Dermis blood vessel endothelial cell (primary cell): ENCODE data around the gene CCDC57. TPM values are rescaled to one million over a fixed set of nuclear protein-coding genes. Genes with fewer than 3 reads are reported as not detected.

Source experiments
- DNase-seq: peaks from one replicate; pipeline ENCODE4 v3.0.0; 2010
- total RNA-seq: library from RNA; depleted of rRNA; stranded (reverse); fragments of >200 nt; gene quantifications from 2 replicates; pipeline ENCODE4 v1.2.3, GENCODE V29; 2014

Gene CCDC57
- total RNA-seq, 1 donor from 2014 or later, result 9.4 TPM

DNA sequence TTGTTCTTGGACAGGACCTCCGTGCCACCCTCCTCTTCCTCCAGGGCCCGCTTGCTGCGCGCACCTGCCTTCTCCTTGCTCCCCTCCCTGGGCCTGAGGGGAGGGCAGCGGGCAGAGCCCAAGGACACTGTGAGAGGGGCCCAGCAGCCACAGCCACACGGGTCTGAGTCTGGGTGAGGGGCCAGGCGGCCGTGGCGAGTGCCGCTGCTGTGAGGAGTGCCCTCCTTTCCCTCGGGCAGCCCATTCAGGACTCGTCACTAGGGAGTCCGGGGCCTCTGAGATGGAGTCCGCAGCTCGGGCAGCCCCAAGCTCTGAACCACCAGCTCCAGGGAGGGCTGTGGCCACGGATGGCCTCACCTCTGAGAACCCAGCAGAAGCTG, 152.7 kb downstream of the CCDC57 start:
- no peak for DNase-seq

DNA sequence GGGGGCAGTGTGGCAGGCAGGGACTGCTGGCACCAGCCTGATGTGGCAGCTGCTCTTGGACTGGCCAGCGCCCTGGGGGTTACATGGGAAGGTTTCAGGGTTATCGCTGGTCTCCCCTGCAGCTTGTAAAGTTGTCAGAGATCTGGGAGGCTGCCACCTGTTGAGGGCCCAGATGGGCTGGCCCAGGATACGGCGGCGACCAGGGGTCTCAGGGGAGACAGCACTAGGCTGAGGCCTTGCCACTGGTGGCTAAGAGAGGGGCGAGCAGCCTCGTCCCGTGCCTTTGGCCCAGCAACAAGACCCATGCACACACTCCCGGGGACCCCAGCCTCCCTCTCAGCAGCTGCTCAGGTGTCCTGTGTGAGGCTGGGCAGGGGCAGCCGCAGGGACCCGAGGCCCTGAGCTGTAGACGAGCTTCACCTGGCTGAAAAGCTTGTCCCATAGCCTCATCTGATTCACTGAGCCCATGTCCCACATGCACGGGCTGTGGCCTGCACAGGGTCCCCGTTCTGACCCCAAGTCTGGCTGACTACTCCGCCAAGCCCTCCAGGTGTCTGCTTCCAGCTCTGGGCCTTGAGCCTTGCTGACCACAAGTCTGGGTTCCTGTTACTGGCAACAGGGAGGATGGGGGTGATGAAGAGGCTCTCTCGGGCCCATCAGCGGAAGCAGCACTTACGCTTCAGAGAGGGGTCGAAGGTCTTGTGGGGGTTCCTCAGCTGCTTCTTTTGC, 153.2 kb downstream of the CCDC57 start:
- no peak for DNase-seq

DNA sequence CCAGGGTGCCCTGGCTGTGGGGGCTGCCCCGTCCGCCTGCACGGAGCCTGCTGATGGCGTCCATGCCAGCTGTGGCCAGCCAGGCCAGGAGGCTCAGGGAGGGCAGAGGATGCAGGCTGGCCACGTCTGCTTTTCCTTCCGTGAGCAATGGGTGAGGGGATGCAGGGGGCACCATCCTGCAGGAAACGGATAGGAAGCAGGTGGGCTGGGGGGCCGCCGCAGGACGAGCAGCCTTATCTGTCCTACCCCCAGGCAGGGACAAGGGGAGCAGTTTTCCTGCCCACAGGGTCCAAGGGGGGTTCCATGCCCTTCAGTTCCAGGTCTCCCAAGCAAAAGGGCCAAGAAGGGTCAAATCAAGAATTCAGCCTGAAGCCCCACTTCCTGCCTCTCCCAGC, 153.8 kb downstream of the CCDC57 start:
- no peak for DNase-seq

DNA sequence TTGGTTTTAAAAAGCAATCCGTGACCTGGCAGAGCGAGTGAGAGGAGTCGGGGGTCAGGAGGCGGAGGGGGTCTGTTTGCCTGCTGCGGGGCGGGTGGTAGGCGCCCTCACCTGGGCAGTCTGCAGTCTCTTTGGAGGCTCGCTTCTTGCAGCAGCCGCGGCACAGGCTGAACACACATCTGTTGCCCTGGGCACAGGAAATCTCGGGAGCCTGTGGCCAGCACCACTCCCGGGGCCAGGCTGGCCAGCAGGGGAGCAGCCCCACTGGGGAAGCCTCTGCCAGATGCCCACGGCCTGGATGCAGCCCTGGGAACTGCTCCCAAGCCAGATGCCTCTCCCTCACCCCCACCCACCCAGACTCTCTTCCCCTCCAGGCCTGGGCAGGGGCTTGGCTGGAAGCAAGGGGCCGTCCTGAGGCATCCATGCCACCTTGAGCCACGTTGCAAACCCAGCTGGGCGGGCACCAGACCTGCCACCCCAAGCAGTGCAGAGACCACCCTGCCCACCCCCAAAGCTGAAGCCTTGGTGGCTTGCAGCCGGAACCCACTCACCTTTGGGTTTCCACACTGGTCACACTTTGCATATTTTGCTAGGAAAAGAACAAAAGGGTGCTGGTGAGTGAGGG, 154.3 kb downstream of the CCDC57 start:
- DNase-seq, result no peak

DNA sequence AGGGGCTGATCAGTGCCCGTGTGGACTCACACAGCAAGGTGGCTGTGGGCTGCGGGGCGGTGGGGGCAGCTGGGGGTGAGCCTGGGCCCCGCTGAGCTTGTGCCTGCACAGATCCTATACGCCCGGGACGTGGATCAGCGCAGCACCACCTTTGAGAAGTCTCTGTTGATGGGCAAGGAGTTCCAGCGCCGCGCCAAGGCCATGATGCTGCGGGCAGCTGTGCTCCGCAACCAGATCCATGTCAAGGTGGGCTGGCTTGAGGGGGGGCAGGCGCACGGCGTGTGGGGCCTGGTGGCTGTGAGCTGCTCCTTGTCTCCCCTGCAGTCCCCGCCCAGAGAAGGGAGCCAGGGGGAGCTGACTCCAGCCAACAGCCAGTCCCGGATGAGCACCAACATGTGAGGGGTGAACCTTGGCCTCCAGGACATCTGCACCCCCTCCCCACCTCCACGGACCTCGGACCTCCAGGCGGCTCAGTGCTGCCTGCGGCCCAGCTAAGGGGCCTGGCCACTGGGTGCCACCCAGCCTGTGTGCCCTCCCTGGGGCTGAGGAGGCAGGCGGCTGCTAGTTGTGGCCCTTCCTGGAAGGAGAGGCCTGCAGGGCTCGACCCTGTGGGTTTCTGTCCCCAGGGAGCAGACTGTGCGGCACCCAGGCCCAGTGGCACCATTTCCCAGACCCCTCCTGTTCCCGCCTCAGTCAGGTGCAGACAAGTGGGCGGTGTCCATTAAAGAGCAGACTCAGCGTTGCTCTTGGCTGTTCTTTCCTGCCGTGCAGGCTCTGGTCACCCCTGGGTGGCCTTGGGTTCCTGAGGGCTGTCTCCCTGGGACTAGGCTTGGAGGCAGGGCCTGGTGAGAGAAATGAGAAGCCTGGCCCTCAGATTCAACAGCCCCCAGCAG, 155.7 kb downstream of the CCDC57 start:
- DNase-seq, result no peak

DNA sequence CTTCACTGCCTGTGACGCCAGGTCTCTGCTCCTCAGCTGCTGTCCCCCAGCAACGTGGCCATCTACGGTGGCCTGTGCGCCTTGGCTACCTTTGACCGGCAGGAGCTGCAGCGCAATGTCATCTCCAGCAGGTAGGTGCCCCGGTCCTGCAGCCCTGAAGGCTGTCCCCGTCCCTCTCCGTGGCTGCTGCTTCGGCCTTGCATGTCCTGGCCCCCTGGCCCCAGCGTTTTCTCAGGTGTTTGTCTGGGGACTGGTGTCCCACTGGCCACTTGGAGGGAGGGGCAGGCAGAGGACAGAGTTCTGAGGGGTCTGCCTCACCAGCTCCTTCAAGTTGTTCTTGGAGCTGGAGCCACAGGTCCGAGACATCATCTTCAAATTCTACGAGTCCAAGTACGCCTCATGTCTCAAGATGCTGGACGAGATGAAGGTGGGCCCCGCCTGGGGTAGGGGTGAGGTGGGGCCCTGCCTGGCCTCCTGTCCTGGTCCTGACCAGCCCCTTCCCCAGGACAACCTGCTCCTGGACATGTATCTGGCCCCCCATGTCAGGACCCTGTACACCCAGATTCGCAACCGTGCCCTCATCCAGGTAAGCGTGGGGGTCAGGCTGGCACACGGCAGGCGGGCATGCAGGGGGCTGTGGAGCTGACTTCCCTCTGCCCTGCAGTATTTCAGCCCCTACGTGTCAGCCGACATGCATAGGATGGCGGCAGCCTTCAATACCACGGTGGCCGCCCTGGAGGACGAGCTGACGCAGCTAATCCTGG, 156.5 kb downstream of the CCDC57 start:
- no peak for DNase-seq

DNA sequence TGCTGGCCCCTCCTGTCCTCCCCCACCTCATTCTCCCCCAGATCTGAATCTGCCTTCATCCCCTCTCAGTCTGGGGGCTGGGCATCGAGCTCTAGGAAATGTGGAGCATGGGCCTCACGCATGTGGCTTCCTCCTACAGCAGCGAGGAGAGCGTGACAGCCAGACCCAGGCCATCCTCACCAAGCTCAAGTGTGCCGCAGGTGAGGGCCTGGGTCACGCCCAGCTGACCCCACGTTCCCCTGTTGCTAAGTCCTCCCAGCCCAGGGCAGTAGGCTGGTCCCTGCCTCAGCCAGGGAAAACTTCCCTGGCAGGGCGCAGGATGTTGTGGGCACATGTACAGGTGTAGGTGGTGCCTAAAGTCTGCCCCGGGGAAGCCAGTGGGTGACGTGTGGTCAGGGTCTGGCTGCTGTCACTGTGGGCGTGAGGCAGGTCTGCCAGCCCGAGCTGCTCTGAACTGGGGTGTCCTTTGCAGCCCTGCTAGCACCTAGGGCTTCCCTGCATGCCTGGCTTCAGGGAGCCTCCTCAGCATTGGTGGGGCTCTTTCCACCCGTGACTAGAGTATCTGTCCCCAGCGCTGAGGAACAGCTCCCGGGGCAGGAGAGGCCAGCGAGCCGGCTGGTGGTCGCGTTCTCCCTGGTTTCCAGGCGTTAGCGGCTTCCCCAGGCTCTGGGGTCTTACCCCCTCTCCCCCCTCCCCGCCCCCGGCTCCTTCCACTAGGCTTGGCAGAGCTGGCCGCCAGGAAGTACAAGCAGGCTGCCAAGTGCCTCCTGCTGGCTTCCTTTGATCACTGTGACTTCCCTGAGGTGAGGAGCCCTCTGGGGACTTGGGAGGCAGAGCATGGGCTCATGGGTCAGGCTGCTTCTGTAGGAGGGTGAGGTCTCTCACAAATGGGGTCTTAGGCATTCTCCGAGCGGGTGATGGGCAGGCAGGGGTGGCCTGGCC, 157.3 kb downstream of the CCDC57 start:
- DNase-seq, result no peak

DNA sequence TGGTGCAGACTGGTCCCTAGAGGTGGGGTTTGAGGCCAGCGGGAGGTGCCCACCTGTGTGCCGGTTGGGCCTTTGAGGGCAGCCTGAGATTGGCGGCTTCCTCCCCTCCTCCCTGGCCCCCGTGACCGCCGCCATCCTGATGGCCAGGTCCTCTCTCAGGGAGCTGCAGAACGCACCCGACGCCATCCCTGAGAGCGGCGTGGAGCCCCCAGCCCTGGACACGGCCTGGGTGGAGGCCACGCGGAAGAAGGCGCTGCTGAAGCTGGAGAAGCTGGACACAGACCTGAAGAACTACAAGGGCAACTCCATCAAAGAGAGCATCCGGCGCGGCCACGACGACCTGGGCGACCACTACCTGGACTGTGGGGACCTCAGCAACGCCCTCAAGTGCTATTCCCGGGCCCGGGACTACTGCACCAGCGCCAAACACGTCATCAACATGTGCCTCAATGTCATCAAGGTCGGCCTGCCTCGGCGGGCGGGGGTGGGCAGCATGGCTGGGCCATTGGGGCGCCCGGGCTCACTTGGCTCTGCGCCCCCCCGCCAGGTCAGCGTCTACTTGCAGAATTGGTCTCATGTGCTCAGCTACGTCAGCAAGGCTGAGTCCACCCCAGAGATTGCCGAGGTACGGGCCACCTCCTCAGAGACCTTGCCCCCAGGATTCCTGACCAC, 158.2 kb downstream of the CCDC57 start:
- no peak for DNase-seq

DNA sequence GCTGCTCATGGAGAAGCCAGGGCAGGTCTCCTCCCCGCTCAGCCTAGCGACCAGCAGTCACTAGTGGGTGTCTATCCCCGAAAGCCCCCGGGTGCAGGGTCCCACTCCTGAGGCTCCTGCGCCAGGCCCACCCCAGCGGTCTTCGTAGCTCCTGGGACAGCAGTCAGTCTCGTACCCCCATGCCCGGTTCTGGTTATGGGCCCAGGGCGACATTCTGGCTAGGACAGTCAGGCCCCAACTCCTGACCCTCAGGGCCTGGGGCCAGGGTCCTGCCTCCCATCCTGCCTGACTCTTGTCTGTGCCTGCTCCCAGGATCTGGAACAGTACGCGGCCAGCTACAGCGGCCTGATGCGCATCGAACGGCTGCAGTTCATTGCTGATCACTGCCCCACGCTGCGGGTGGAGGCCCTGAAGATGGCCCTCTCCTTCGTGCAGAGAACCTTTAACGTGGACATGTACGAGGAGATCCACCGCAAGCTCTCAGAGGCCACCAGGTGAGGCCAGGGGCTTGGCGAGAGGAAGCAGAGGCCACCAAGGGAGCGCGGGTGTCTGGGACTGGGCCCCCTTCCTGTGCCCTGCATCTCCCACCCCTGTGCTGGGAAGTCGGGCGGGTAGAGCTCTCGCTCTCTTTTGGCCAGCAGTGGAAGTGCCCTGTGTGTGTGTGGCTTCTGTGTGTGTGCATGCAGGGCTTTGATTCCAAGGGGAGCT, 158.9 kb downstream of the CCDC57 start:
- DNase-seq, result no peak

DNA sequence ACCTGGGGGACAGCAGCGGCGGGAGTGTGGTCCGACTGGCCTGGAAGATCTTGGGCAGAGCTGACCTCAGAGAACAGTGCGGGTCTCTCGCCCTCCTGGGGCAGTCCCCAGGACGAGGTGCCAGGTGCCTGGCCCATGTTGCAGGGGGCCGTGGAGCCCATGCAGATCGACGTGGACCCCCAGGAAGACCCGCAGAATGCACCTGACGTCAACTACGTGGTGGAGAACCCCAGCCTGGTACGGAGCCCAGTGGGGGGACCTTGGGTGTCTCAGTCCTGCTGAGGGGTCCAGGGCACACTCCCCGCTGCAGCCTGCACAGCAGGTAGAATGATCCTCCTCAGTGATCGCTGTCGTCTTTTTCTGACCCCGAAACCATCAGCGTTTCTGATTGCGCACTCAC, 159.5 kb downstream of the CCDC57 start:
- no peak for DNase-seq

DNA sequence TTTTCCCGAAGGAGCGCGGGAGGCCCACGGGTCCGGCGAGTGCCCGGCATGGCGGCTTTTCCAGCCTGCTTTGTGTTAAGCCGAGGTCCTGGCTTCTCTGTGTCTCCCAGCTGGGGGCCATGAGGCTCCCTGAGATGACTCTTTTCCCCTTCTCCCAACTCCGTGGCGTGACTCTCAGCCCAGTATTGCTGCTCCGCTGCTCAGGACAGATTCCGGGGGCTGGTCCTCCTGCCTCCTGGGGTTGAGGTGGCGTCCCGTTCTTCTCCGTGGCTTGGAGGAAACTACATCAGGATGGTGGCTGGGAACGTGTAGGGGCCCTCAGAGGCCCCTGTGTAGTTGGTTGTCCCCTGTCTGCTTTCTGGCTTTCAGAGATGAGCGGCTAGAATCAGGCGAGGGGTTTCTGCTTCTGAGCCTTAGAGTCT, 160.0 kb downstream of the CCDC57 start:
- DNase-seq, result peak; percentile 18

DNA sequence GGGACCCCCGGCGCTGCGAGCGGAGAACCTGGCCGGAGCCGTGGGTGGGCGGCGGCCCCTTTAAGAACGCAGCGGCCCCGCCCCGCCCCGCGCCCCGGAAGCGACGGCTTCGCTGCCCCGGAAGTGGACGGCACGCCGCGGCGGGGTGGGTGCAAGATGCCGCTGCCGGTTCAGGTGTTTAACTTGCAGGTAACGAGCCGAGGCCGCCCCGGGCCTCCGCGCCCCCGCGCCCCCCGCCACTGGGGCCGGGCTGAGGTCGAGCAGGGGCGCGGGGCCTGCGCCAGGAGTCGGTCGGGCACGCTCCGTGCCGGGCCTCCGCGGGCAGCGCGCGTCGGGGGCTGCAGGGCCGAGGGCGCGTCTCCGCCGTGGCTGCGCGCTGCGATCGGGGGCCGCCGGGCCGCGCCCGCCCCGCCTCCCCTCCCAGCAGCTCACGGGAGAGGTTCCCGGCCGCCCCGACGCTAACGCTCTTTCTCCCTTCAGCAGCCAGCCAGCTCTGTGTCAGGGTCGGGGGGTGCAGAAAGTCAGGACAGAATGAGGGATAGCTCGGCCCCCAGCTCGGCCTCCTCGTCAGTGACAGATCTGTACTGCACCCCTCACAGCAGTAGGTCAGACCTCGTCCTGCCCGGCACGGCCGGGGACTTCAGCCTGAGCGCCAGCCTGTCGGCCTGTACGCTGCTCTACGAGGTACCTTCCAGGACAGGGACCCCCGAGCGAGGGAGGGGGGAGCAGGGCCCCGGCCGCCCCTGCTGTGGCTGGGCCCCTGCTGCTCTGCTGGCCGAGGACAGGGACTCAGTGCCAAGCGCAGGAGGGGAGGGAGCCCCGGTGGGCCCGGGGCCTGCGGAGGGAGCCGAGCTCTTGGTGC, 160.6 kb downstream of the CCDC57 start, which contains the start of the genes GPS1 and RFNG:
Gene GPS1 (plus strand): TSS at position 123 of the 862 bp plus-strand sequence. CDS start 34 bp downstream, at position 157.
Gene RFNG (minus strand): TSS at position 36 of the 862 bp plus-strand sequence. CDS start 45 bp downstream, outside the sequence.
- peak; percentile 59 for DNase-seq

Other genes starting within 250 kb of the CCDC57 start
- 18.3 and 20.1 TPM in 2 replicates for gene ASPSCR1, start 235.2 kb downstream of the CCDC57 start, total RNA-seq
- 27.0 and 33.0 TPM in 2 replicates for gene CENPX, start 190.0 kb downstream of the CCDC57 start, total RNA-seq
- 15.1 and 23.3 TPM in 2 replicates for gene LRRC45, start 189.5 kb downstream of the CCDC57 start, total RNA-seq
- 9.0 and 14.0 TPM in 2 replicates for gene RAC3, start 181.2 kb downstream of the CCDC57 start, total RNA-seq
- gene DCXR, start 175.1 kb downstream of the CCDC57 start, total RNA-seq, result 56.8 and 63.8 TPM in 2 replicates
- 22.6 and 34.9 TPM in 2 replicates for gene RFNG, start 161.0 kb downstream of the CCDC57 start, total RNA-seq
- 84.2 and 112 TPM in 2 replicates for gene GPS1, start 160.9 kb downstream of the CCDC57 start, total RNA-seq
- 72.5 and 72.7 TPM in 2 replicates for gene DUS1L, start 147.0 kb downstream of the CCDC57 start, total RNA-seq
- gene FASN, start 114.6 kb downstream of the CCDC57 start, total RNA-seq, result 51.1 and 216 TPM in 2 replicates
- gene SLC16A3, start 16.2 kb upstream of the CCDC57 start, total RNA-seq, result 99.4 and 121 TPM in 2 replicates
- 39.3 and 69.2 TPM in 2 replicates for gene CSNK1D, start 60.9 kb upstream of the CCDC57 start, total RNA-seq
- gene CD7, start 104.8 kb upstream of the CCDC57 start, total RNA-seq, result not detected in 2 replicates
- 3.6 and 7.5 TPM in 2 replicates for gene SECTM1, start 120.9 kb upstream of the CCDC57 start, total RNA-seq
- gene TEX19, start 146.4 kb upstream of the CCDC57 start, total RNA-seq, result 0.05 TPM in 1 of 2 replicates, not detected in the other
- gene UTS2R, start 158.9 kb upstream of the CCDC57 start, total RNA-seq, result not detected in 2 replicates
- 13.1 and 22.0 TPM in 2 replicates for gene HEXD, start 205.5 kb upstream of the CCDC57 start, total RNA-seq
- 35.1 and 44.0 TPM in 2 replicates for gene OGFOD3, start 205.7 kb upstream of the CCDC57 start, total RNA-seq
- 59.8 and 75.4 TPM in 2 replicates for gene CYBC1, start 237.9 kb upstream of the CCDC57 start, total RNA-seq
- gene NARF, start 245.9 kb upstream of the CCDC57 start, total RNA-seq, result 85.5 and 105 TPM in 2 replicates